ENCODE results near the gene RARG. TPM values are rescaled to one million over a fixed set of nuclear protein-coding genes. Genes with fewer than 3 reads are reported as not detected.
"Not testable (repeated sequence)": the region's sequence is repeated elsewhere in the genome, so short reads cannot be mapped to it uniquely, and the experiment has no call there.

Gene RARG
- total RNA-seq, 2 donors from 2014 or later: 57.6 to 57.8 TPM

DNA sequence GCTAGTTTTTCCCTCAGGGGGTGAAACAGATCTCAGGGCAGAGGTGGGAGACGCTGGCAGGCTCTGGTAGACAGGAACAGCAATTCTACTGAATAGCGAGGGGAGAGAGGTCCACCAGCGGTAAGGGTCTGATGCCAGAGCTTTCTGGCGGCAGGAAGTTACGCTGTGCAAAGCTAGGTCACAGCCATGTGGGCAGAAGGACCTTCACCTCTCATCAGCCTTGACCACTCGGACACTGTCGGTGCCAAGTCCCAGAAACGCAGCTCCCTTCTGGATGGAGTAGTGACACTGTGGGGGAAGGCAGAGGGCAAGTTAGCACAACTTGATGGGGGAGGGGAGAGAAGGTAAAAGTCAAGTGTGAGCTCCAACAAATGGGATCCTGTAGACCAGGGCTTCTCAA lies 61.8 kb downstream of the RARG start:
- ATAC-seq (no peak), DNase-seq (no peak)
- Mint-ChIP-seq H3K36me3 (ENCODE audit: low read depth) (peaks cover 7% of the 10 kb centered on the region), H3K4me3 (no peak overlapping the region), H3K4me1 (peaks cover 4% of the 10 kb centered on the region), H3K27me3 (no peaks in the 10 kb centered on the region), H3K27ac (no peak overlapping the region)
- H3K9me3 ChIP-seq (ENCODE audit: control insufficient read depth, low read length, poor library complexity, severe bottlenecking): no peaks in the 10 kb centered on the region

DNA sequence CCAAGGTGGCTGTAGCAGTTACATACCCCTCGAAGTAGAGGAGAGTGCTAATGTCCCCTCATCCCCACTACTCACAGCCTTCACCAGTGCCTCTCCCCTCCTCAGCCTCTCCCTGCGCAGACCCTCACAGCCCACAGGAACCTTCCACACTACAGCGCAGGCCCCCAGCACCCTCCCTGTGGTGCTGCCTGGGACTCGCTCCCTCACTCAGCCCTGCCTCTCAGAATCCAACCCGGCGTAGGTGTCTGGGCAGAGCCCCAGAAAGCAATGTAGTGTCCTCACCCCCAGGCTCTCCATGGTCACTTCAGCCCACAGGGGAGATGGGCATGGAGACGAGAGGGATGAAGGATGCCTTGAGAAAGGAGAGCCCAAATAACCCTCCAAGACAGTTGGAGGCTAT lies 62.4 kb downstream of the RARG start:
- H3K4me1 Mint-ChIP-seq: no peaks in the 10 kb centered on the region
- no peak for ATAC-seq
- H3K9me3 ChIP-seq (ENCODE audit: control insufficient read depth, low read length, poor library complexity, severe bottlenecking): no peaks in the 10 kb centered on the region
- H3K27ac Mint-ChIP-seq: no peak overlapping the region
- H3K4me3 Mint-ChIP-seq: no peak overlapping the region
- peaks cover 7% of the 10 kb centered on the region for H3K36me3 Mint-ChIP-seq (ENCODE audit: low read depth)
- no peak for DNase-seq
- no peaks in the 10 kb centered on the region for H3K27me3 Mint-ChIP-seq

DNA sequence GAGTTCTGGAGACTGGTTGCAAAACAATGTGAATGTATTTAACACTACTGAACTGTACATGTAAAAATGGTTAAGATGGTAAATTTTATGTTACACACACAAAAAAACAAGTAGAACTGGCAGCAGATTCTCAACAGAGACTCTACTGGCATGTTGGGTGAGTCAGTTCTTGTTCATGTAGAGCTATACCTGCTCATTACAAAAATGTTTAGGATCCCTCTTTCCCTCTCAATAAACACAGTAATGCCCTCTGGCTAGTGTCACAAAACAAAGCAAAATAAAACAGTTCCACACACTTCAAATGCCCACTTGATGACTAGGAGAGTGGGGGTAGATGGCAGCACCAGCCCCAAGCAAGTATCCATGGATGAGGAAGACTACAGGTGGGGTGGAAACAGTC lies 65.2 kb downstream of the RARG start:
- H3K27ac Mint-ChIP-seq: no peak overlapping the region
- H3K9me3 ChIP-seq (ENCODE audit: control insufficient read depth, low read length, poor library complexity, severe bottlenecking): no peaks in the 10 kb centered on the region
- no peak overlapping the region for H3K4me3 Mint-ChIP-seq
- ATAC-seq (no peak), DNase-seq (no peak)
- peaks cover 5% of the 10 kb centered on the region for H3K36me3 Mint-ChIP-seq (ENCODE audit: low read depth)
- H3K27me3 Mint-ChIP-seq: no peaks in the 10 kb centered on the region
- H3K4me1 Mint-ChIP-seq: no peaks in the 10 kb centered on the region

DNA sequence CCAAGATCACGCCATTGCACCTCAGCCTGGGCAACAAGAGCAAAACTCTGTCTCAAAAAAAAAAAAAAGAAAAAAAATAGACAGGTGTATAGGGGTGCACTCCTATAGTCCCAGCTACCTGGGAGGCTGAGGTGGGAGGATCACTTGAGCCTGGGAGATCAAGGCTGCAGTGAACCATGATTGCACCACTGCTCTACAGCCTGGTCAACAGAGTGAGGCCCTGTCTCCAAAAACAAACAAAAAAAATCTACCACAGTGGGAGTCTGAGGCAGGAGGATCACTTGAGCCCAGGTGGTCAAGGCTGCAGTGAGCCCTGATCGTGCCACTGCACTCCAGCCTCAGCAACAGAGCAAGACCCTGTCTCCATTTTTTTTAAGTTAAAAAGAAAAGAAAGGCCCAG lies 69.0 kb downstream of the RARG start:
- not testable (repeated sequence) for H3K9me3 ChIP-seq (ENCODE audit: control insufficient read depth, low read length, poor library complexity, severe bottlenecking); H3K36me3 Mint-ChIP-seq (ENCODE audit: low read depth); ATAC-seq; H3K27me3 Mint-ChIP-seq; H3K4me3 Mint-ChIP-seq; H3K27ac Mint-ChIP-seq; DNase-seq
- peaks cover 11% of the 10 kb centered on the region for H3K4me1 Mint-ChIP-seq

DNA sequence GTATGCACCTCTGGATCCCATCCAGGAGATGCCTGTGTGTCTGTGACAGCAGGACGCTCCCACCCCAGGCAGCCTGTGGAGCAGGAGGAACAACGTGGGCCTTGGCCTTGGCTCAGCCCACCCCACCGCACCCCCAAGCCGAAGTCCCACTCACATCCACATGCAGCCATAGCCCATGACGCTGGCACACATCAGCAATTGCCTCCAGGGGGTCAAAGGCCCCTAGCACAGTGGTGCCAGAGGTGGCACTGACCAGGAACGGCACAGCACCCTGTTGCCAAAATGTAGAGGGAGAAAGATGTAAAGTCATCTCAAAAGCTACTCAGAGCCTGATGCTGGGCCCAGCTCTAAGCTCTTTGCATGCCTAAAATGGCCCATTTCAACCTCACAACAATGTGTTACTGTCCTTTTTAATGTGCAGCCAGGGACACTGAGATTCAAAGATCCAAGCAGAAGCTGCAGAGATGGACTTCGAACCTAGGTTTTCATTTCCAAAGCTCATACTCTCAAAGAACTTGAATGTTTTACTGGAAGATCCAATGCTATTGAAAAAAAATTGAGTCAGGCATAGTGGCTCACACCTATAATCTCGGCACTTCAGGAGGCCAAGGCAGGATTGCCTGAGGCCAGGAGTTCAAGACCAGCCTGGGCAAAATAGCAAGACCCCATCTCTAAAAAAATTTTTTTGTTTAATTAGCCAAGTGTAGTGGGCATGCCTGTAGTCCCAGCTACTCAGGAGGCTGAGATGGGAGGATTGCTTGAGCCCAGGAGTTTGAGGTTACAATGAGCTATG lies 70.7 kb downstream of the RARG start:
- H3K4me1 Mint-ChIP-seq: peaks cover 11% of the 10 kb centered on the region
- ATAC-seq (no peak), DNase-seq (no peak)
- H3K36me3 Mint-ChIP-seq (ENCODE audit: low read depth): no peaks in the 10 kb centered on the region
- no peak overlapping the region for H3K27ac Mint-ChIP-seq
- no peak overlapping the region for H3K4me3 Mint-ChIP-seq
- no peaks in the 10 kb centered on the region for H3K27me3 Mint-ChIP-seq
- H3K9me3 ChIP-seq (ENCODE audit: control insufficient read depth, low read length, poor library complexity, severe bottlenecking): no peaks in the 10 kb centered on the region

DNA sequence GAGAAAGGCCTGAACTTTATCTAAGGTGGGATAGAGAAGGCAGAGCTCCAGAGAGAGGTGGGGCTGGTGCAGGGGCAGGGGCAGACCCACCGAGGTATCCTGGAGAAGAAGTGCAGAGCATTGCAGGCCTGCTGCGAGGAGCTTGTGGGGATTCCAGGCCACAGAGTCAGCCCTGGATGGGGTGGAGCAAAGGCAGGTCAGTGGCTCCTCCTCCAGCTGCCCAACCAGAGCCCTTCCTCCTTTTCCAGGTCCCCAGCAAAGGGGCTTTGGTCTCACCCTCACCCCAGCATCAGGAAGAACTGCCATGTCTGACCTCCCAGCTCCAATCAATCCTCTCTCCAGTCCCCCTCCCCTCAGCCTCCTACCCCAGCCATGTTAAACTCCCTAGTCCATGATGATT lies 71.3 kb downstream of the RARG start:
- no peaks in the 10 kb centered on the region for H3K27me3 Mint-ChIP-seq
- peaks cover 11% of the 10 kb centered on the region for H3K4me1 Mint-ChIP-seq
- no peaks in the 10 kb centered on the region for H3K9me3 ChIP-seq (ENCODE audit: control insufficient read depth, low read length, poor library complexity, severe bottlenecking)
- no peaks in the 10 kb centered on the region for H3K36me3 Mint-ChIP-seq (ENCODE audit: low read depth)
- no peak overlapping the region for H3K4me3 Mint-ChIP-seq
- DNase-seq (no peak), ATAC-seq (no peak)
- no peak overlapping the region for H3K27ac Mint-ChIP-seq

Other genes with a start within 250 kb of the RARG start
- 100 to 1,000 TPM; 635 to 667 TPM for gene EIF4B, start 225.8 kb downstream of the RARG start, total RNA-seq
- gene TNS2, start 182.1 kb downstream of the RARG start, total RNA-seq: 1 to 10 TPM; 1.4 to 3.1 TPM
- gene SPRYD3, start 152.8 kb downstream of the RARG start, total RNA-seq: 10 to 100 TPM; 23.1 to 29.6 TPM
- under 1 TPM in 1 of 2 donors, not detected in 1; 0.45 TPM for gene IGFBP6, start 134.5 kb downstream of the RARG start, total RNA-seq
- 1 to 10 TPM in 1 of 2 donors, under 1 TPM in 1; 0.83 to 2.5 TPM for gene SOAT2, start 128.7 kb downstream of the RARG start, total RNA-seq
- 10 to 100 TPM; 24.3 to 34.6 TPM for gene ZNF740, start 51.5 kb downstream of the RARG start, total RNA-seq
- gene CSAD, start 51.3 kb downstream of the RARG start, total RNA-seq: 10 to 100 TPM; 57.2 to 61.0 TPM
- 100 to 1,000 TPM; 306 to 367 TPM for gene ITGB7, start 25.0 kb downstream of the RARG start, total RNA-seq
- under 1 TPM; 0.30 to 0.83 TPM for gene ESPL1, start 36.1 kb upstream of the RARG start, total RNA-seq
- 100 to 1,000 TPM; 566 to 600 TPM for gene PFDN5, start 63.3 kb upstream of the RARG start, total RNA-seq
- 10 to 100 TPM; 30.6 to 32.5 TPM for gene MYG1, start 67.5 kb upstream of the RARG start, total RNA-seq
- gene AAAS, start 89.4 kb upstream of the RARG start, total RNA-seq: 10 to 100 TPM; 31.2 to 31.8 TPM
- gene SP7, start 104.1 kb upstream of the RARG start, total RNA-seq: not detected
- 10 to 100 TPM; 69.6 to 75.1 TPM for gene SP1, start 148.0 kb upstream of the RARG start, total RNA-seq
- not detected for gene AMHR2, start 191.6 kb upstream of the RARG start, total RNA-seq
- gene PRR13, start 209.5 kb upstream of the RARG start, total RNA-seq: 100 to 1,000 TPM; 168 to 188 TPM
- gene PCBP2, start 219.9 kb upstream of the RARG start, total RNA-seq: 1,000 to 10,000 TPM; 1,028 to 1,089 TPM

All from T-helper 17 cell (primary cell).